Effector CD4-positive, alpha-beta T cell (primary cell): ENCODE results near the gene RELCH.

ENCODE experiments used
- DNase-seq: peaks from one replicate; pipeline ENCODE4 v3.0.0-alpha.2; 2020

RELCH gene

DNA sequence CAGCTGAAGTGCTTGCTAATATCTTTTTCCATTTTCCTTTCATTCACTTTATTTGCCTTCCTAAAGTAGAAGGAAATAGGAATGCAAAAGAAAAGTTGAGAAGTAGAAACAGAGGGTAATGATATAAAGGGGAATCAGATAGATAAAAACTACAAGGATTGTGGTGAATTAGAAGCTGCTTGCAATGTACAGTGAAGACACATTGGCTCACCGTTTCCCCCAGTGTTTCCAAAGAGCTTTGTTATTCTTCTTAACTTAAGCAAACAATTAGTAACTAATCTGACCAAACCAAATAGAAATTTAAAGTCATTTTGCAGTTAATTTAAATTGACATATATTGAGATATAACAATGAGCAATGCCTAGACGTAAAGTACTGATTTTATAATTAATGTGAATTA is 63.4 kb downstream of the RELCH start:
- DNase-seq = no peak

DNA sequence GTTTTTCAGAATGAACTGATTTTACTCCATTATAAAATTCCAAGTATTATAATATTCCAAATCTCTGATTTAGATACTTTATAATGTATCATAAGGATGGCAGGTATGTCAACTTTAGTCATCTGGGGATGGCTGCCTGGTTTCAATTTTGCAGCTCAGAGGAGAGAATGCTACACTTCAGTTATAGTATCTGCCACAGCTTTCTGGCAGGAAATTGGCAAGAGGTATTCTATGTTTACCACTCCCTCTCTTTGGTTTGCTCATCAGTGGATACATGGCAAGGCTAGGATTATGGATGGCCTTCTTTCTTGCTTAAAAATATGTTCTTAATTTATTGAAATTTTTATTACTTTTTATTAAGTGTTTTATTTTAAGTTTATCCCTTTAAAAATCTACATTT is 71.0 kb downstream of the RELCH start:
- no peak for DNase-seq

DNA sequence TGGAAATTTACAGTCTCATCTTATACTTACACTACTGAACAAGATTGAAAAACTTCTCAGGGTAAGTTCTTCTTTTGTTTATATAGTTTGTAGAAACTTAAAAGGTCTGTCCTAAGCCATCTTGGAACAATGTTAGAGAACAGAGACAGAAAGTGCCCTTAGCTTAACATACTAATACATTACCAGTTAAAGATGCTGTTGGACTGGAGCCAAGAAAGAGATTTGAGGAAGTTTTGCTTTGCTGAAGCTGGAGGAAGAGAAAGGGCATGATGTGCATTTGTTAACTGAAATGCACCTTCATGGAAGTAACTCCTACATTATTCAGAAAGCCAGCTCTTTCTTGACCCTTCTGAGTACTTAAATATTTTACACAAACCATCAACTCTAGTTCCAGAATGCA is 71.6 kb downstream of the RELCH start:
- DNase-seq = no peak

DNA sequence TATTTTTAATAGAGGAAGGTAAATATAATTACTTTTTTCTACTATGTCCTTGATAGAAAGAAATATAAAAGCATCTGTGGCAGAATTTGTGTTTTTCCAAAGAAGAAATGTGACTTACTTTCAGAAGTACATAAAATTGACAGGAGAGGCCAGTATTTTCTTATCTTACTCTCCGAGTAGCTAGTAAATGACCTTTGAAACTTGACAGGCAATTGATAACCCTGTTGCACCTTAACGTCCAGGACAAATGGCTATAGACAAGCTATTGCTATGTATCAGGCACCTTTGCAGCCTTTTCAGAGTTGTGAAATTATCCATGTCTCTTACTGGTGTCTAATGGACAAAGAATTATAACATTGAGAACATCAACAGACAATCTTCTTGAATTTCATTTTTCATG is 75.0 kb downstream of the RELCH start:
- no peak for DNase-seq

DNA sequence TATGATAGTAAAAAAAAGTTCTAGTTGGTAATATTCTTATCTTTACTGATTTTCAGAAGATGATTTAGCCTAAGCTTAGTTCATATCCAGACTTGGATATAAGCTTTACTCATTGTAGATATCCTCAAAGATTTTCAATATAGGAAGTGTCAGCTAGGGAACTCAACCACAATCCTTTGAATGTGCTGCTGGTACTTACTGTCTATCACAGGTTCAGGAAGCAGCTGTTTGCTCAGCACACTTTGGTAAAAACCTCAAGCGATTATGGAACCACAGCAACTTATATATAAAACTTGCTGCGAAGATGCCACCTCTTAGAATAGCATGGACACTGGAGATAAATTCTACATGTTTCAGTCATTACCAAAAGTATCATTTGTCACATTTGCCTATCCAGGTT is 77.9 kb downstream of the RELCH start:
- no peak for DNase-seq

DNA sequence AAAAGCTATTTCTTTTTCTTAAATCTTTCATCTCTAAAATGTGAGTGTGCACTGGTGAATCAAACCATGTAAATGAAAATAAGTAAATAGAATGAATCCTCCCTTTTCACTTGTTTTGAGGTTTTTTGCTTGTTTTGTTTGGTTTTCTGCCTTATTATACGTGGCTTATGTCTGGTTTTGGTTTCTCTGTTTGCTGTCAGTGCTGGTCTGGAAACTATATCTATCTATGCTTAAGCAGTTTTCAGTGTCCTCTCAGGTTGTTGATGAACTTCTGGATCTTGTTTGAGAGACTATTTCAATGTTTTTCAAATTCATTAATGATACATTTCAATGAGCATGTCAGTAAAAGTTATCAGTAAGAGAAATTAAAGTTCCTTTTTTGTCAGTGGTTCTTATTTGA is 90.0 kb downstream of the RELCH start:
- no peak for DNase-seq

DNA sequence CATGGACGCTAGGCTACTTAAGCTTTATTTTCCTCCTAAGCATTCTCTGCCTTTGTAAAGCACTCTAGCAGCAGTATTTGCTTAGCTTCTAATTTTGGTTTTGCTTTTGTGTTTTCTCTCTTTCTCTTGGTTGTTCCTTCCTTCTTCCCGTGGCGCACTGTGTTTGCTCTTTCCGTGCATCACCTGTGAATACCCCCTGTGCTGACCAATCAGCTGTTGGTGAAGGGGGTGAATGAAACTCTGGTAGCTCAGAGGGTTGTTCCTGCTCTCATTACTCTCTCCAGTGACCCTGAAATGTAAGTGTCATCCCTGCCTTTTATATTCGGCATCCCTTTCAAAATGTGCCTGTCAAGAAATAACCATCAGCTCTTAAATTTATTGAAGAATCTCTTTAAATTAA is 92.5 kb downstream of the RELCH start:
- DNase-seq = no peak

DNA sequence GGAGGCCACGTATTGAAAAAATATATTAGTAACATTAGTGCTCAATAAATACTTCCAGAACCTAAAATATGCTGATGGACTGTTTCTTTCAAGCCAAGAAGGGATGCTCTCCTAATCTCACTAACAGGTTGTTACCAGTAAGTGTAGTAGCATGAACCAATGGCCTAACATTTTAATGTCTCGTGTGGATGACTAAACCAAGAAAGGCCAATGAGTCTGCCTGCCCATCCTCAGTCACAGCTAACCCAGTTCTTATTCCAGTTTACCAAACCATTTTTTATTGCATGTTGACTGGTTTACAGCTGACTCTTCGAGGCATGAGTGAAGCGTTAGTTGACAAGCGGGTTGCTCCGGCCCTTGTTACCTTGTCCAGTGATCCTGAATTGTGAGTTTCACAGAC is 93.0 kb downstream of the RELCH start:
- no peak for DNase-seq

DNA sequence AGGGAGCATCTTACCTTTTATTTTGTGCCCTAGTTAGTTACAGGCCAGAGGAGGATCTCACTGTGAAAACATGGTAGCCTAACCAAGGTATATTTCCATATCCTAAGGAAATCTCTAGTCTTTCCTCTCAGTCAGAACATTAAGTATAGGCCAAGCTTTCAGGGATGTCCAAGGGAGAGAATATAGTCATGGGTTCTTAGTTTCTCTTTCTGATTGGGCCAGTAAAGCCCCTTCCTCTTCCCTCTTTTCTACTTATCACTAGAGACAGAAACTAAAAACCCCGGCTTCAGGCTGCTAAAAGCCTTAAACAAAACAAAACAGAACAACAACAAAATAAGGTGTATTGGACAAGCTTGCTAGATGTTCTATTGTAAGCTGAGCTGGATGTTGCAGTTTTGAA is 93.7 kb downstream of the RELCH start:
- DNase-seq = no peak

DNA sequence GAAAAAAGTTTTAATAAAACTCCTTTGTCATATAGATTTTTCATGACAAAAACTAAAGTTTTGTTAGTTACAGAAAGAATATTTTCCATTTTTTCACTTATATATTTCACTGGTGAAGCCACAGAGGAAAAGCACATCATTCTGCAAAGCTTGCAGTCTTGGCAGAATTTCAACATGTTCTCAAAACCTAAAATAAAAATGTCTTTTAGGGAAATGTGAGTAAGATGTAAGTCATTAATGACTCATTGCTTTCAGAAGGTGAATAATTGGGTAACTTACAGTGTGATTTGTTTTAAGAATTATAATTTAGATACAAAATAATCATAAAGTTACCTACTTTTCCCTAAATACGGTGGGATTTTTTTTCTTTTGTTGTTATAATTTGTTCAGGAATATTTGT is 94.6 kb downstream of the RELCH start:
- no peak for DNase-seq

DNA sequence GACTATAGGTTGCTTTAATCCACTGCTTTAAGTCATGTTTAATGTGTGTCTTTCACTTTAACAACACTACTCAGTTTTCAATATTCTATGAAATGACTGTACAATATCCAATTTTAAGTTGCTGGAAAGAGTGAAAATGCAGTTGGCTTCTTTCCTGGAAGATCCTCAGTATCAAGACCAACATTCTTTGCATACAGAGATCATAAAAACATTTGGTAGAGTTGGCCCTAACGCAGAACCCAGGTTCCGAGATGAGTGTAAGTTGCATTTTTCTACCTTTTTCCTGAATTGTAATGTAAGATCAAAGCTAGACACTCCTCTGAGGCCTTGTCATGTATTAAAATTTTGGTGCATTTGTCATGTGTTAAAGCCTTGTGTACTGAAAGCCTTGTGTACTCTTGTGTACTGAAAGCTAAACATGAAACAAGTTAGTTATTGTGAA is 95.2 kb downstream of the RELCH start:
- no peak for DNase-seq

DNA sequence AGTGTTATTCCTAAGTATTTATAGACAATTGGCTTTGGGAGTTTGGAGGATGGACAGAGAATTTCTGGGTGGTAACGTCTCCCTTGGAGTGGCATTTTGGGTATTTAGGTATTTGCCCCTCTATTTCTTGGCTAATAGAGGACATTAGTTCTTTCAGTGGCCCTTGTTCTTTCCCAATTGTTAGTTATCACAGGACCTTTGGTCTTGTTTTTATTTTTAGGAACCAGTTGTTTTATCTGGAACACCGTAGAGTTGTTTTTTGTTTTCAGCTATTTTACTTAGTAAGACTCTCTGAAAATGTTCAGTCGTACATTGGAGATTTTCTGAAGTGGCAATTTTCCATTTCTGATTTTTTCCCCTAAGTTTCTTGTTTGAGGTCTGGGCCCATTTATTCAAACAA is 97.6 kb downstream of the RELCH start:
- no peak for DNase-seq

DNA sequence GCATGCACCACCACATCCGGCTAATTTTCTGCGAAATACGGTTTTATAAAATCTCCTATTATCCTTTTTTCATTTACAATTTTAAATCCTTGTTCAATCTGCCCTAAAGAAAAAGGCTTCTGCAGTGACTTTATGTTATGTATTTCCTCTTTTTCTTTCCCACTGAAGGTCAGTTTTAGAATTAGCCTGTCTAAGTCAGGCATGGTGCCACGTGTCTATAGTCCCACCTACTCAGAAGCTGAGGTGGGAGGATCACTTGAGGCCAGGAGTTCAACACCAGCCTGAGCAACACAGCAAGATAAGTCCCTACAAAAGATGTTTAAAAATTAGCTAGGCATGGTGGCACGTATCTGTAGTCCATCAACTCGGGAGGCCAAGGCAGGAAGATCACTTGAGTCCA is 98.2 kb downstream of the RELCH start:
- DNase-seq = no peak

DNA sequence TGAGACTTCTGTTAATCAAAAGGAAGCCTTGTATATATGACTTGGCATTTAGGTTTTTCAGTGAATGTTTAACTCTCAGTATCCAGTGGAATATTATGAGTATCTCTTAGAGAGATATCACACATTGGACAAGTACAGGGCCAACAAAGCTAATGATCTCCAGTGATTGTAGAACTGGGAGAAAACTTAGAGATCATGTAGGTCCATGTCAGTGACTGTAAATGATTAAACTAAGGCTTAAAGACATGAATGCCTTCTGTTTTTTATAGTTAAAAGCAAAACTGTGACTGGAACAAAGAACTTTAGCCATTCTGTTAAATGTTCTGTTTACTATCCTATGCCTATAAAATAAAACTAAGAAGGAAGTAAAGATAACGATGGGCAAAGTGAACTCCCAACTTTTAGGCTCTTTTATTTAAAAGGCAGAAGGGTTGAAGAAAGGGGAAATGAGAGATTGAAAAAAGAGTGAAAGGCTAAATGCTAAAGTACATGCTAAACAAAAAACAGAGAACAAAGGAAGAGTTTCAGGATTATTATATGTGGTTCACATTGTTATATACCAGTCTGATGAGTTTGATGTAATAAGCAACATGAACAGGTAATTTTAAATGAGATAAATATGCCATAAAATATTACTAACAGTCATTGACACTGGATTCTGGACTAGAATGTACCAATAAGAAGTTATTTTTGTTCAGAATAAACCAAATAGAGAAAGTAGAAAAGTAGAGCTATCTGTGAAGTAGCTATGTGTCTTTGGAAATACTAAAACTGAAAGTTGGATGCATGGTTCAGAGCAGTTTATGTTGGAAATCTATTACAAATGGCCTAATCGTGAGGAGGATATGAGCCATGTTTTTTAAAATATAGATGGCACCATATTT is 101.0 kb downstream of the RELCH start:
- no peak for DNase-seq

DNA sequence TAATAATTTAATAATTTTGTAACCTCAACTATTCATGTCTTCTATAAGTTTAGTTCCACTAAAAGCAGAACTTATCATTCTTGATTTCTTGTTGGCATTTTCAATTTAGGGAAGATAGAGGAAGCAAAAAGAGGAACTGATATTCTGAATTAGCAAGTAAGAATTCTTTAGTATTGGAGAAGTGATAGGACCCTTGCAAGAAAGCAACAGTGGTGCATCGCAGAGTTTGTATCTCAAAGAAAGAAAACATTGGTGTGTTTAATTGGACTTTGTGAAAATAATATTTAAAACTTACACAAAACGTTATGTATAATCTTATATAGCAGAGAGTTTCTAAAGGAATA is 101.6 kb downstream of the RELCH start:
- no peak for DNase-seq

DNA sequence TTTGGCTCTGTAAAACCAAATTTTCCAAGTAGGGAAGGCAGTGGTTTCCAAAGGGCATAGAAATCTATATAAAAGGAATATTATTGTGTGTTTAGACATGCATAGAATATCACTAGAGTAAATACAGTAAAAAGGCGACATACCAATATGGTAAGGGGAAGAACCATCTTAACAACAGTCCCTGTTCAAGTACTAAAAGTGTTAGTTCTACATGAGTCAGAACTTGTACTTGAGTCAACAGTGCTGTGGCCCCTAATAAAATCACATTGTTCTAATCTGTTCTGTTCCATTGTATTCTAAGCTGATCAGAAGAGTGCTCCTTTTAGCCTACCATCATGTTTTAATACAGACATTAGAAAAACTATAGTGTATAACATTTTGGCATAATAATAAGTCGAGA is 102.0 kb downstream of the RELCH start:
- no peak for DNase-seq

DNA sequence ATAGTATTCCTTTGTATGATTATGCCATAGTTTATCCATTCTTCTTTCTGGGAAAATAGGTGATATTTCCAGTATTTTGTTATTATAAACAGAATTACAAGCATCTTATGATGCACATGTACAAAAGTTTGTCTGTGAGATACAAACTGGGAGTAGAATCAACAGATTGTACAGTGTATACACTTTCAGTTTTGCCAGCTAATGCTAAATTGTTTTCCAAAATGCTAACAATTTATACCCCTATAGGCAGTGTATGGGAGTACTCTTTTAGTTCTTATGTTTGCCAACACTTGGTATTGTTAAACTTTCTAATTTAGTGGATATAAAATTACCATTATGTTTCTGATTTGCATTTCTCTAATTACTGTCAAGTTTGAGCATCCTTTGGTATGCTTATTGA is 107.0 kb downstream of the RELCH start:
- DNase-seq = no peak

DNA sequence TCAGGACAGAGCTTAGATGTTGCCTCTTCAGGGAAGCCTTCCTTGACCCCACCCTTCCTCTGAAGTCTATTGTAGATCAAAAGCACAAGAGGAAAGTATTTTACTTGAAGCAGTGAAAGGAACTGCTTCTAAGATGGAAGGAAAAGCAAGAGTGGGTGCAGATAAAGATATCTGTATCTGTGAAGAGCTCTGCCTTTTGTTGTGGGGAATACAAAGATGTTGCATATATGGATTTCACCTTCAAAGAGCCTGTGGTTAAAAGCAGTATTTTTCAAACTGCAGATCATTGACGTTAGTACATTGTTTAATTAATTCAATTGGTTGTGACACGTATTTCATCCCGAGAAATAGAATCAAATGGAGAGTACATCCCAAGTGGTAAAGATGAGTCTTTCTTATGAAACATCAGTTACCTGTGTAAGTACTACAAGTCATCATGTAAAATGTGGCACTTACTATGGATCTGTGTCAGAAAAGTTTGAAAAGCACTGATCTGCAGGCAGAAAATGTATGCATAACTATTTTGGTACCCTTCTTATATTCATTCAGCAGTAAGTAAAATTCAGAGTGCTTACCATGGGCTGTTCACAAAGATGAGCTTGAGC is 113.4 kb downstream of the RELCH start:
- no peak for DNase-seq

DNA sequence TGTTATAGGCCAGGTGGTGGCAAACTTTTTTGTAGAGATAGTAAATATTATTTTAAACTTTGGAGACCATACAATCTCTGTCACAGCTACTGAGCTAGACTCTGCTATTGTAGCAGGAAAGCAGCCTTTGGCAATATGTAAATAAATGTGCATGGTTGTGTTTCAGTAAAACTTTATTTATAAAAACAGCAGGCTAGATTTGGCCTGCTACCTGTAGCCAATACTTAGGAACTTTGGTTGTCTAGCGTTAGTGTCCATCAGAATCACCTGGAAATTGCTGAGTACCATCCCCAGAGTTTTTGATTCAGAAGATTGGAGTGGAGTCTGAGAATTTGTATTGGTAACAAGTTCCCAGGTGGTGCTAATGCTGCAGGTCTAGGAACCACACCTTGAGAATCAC is 114.3 kb downstream of the RELCH start:
- DNase-seq = no peak

DNA sequence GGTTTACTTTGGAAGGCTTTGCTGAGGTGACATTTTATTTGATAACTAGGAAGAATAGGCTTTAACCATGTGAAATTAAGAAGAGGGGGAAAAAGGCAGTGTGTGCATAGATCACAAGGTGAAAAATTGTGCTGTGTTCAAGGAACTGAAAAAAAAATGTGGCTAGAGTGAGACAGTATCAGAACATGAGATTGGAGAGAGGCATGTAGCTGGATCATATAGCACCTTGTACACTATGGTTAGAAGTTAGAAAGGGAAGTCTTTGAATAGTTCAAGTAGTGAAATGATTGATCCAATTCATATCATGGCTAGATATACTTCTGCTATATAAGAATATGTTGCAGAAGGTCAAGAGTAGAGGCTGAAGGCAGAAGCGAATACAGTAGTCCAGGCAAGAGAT is 125.8 kb downstream of the RELCH start:
- DNase-seq = no peak

DNA sequence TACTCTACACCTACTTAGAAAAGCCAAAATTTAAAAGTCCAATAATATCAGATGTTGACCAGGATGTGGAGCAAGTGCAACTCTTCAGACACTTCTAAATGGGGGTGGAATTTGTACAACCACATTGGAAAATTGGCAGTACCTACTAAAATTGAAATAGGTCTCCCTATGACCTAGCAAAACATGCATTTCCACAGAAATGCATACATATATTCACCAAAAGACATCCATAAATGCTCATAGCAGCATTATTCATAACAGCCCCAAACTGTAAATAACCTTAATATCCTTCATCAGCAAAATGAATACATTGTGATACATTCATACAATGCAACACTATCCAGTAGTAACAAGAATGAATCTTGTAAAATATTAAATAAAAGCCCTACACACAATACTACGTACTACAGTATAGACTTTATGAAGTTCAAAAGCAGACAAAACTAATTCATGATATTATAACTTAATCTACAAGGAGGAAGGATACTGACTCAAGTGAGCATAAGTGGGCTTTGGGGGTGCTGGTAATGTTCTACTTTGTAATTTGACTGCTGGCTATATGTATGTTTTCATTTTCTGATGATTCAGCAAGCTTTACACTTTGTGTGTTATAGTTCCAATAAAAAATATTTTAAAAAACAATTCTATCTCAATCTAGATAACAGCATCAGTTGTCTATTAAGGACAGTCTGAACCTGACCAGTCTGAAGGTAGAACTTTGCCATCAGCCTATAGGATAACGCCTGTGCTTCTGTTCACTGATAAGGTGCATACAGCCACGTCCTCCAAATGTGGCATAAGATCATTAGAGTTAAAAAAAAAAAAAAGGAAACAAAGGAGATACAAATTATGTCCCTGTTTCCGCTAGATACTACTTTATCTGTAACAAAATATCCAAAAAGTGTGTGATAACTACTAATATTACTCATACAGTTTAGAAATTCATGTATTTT is 131.4 kb downstream of the RELCH start:
- DNase-seq = no peak

DNA sequence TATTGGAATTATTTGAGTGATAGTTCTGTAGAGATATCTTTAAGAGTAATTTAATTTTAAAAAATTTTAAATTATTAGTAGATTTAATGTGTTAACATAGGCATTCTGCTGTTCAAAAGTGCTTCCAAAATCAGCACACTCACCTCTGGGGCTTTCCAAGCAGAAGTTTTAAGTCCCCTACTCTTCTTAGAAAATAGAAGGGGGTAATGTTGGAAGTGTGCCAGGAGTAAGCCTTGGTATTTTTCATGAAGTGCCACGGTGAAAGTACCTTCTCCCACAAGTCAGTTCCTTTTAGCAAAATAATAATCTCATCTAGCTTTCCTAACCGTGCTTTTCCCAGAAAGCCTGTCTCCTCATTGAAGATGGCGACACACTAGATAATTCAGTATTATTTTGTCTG is 134.1 kb downstream of the RELCH start:
- no peak for DNase-seq

DNA sequence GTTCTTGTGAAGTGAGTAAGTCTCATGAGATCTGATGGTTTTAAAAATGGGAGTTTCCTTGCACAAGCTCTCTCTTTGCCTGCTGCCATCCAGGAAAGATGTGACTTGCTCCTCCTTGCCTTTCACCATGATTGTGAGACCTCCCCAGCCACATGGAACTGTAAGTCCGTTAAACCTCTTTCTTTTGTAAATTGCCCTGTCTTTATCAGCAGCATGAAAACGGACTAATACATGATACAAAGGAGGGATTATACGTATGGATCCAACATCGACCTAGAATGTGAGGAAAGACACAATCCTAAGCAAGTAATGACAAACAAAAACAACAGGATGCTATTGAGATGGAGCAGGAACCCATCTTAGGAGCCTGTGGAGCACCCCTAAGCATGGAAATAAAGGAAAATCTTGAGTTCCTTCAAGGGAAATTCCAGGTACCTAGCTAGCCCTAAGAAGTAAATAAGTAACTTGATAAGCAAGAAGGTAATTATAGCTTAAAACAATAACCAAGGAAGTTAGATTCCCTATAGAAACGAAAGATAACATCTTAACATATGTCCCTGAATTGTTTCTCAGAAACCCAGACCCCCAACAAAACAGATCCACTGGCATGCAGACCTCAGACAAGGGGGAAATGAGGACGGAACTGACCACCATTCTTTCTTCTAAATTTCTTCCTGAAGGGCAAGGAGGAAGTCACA is 136.6 kb downstream of the RELCH start:
- no peak for DNase-seq
